ENCODE data around the gene ZMYND8.
A peak's percentile ranks its signal among the peaks of the same experiment; 100 is the strongest.

The ZMYND8 gene

GRCh38 chr20:47359530-47360296, 3.2 kb upstream of the ZMYND8 start:
- Histone ChIP-seq H2AFZ (ENCODE audit: low read length) (no peak overlapping the region), H4K20me1 (ENCODE audit: insufficient read depth, low read length) (no peaks in the 10 kb centered on the region), H3K27ac (ENCODE audit: low read depth, low read length, poor library complexity, severe bottlenecking) (peak overlapping the region; percentile 100), H3K79me2 (ENCODE audit: insufficient read depth, low read length) (peaks cover 17% of the 10 kb centered on the region), H3K4me1 (ENCODE audit: insufficient read depth, low read length, severe bottlenecking) (peaks cover 52% of the 10 kb centered on the region), H3K9me2 (ENCODE audit: low read depth, low read length) (no peaks in the 10 kb centered on the region), H3F3A (ENCODE audit: insufficient read depth, low read length) (no peaks in the 10 kb centered on the region), H3K9ac (ENCODE audit: low read length) (peak overlapping the region; percentile 99), H3K27me3 (ENCODE audit: insufficient read depth, low read length) (no peaks in the 10 kb centered on the region), H3K4me3 (ENCODE audit: low read depth, low read length, poor library complexity, severe bottlenecking) (peak overlapping the region; percentile 49), H3K36me3 (ENCODE audit: insufficient read depth, low read length) (peaks cover 7% of the 10 kb centered on the region; the same call in 1 of the 2 replicates), H3K9me3 (ENCODE audit: low read length) (no peaks in the 10 kb centered on the region), H3K4me2 (ENCODE audit: low read length) (peak overlapping the region; percentile 76)
- TF ChIP-seq EZH2 (IDR thresholded peaks at IDR 0.05; ENCODE audit: borderline replicate concordance, low read length): no peak
- TF ChIP-seq CTCF (IDR thresholded peaks at IDR 0.05; ENCODE audit: low read length): no peak

- H3K79me2 ChIP-seq (ENCODE audit: insufficient read depth, low read length): peaks cover 26% of the 10 kb centered on the region
- H4K20me1 ChIP-seq (ENCODE audit: insufficient read depth, low read length): no peaks in the 10 kb centered on the region
- H3K9ac ChIP-seq (ENCODE audit: low read length): peak overlapping the region; percentile 99
- no peak overlapping the region for H2AFZ ChIP-seq (ENCODE audit: low read length)
- peak overlapping the region; percentile 18 for H3K4me3 ChIP-seq (ENCODE audit: low read depth, low read length, poor library complexity, severe bottlenecking)
- peak overlapping the region; percentile 76 for H3K4me2 ChIP-seq (ENCODE audit: low read length)
- peaks cover 15% of the 10 kb centered on the region; the same call in 1 of the 2 replicates for H3K36me3 ChIP-seq (ENCODE audit: insufficient read depth, low read length)
- H3K27ac ChIP-seq (ENCODE audit: low read depth, low read length, poor library complexity, severe bottlenecking): peak overlapping the region; percentile 100
- H3K4me1 ChIP-seq (ENCODE audit: insufficient read depth, low read length, severe bottlenecking): peaks cover 61% of the 10 kb centered on the region
- no peaks in the 10 kb centered on the region for H3K9me2 ChIP-seq (ENCODE audit: low read depth, low read length)
- no peaks in the 10 kb centered on the region for H3F3A ChIP-seq (ENCODE audit: insufficient read depth, low read length)
- H3K27me3 ChIP-seq (ENCODE audit: insufficient read depth, low read length): no peaks in the 10 kb centered on the region
- TF ChIP-seq EZH2 (IDR thresholded peaks at IDR 0.05; ENCODE audit: borderline replicate concordance, low read length) (no peak), CTCF (IDR thresholded peaks at IDR 0.05; ENCODE audit: low read length) (no peak)
- no peaks in the 10 kb centered on the region for H3K9me3 ChIP-seq (ENCODE audit: low read length)
Measured at GRCh38 chr20:47358672-47359529, 2.4 kb upstream of the ZMYND8 start.

GRCh38 chr20:47358039-47358671, 1.7 kb upstream of the ZMYND8 start:
- Histone ChIP-seq H3K4me3 (ENCODE audit: low read depth, low read length, poor library complexity, severe bottlenecking) (peak overlapping the region; percentile 87), H3K9me2 (ENCODE audit: low read depth, low read length) (no peaks in the 10 kb centered on the region), H2AFZ (ENCODE audit: low read length) (no peak overlapping the region), H3K9me3 (ENCODE audit: low read length) (no peaks in the 10 kb centered on the region), H3F3A (ENCODE audit: insufficient read depth, low read length) (no peaks in the 10 kb centered on the region), H3K9ac (ENCODE audit: low read length) (peak overlapping the region; percentile 99), H4K20me1 (ENCODE audit: insufficient read depth, low read length) (no peaks in the 10 kb centered on the region), H3K79me2 (ENCODE audit: insufficient read depth, low read length) (peaks cover 33% of the 10 kb centered on the region), H3K4me2 (ENCODE audit: low read length) (peak overlapping the region; percentile 77), H3K27me3 (ENCODE audit: insufficient read depth, low read length) (no peaks in the 10 kb centered on the region), H3K36me3 (ENCODE audit: insufficient read depth, low read length) (peaks cover 16% of the 10 kb centered on the region; the same call in 1 of the 2 replicates), H3K4me1 (ENCODE audit: insufficient read depth, low read length, severe bottlenecking) (peaks cover 68% of the 10 kb centered on the region), H3K27ac (ENCODE audit: low read depth, low read length, poor library complexity, severe bottlenecking) (peak overlapping the region; percentile 100)
- TF ChIP-seq CTCF (IDR thresholded peaks at IDR 0.05; ENCODE audit: low read length): no peak
- TF ChIP-seq EZH2 (IDR thresholded peaks at IDR 0.05; ENCODE audit: borderline replicate concordance, low read length): no peak

Data from OCI-LY1 (cell line).